GM10847 (cell line): ENCODE data around the gene TFAP2D.

Experiments used
- POLR2A ChIP-seq: IDR thresholded peaks from 2 replicates; pipeline ENCODE4 v1.6.1; 2011; ENCODE audit not compliant: insufficient read length; ENCODE audit errors: extremely low read depth

TFAP2D gene

GRCh38 chr6:50821441-50822077 is 108.2 kb downstream of the TFAP2D start:
- TF ChIP-seq POLR2A: no peak

- no peak for TF ChIP-seq POLR2A
These were observed 108.8 kb downstream of the TFAP2D start for GRCh38 chr6:50822078-50822476.
